MM.1S (cell line): ENCODE results near the gene PPP1R7.

Source experiments
- DNase-seq: peaks from one replicate; pipeline ENCODE4 v3.0.0-alpha.2; 2015
- H2AFZ ChIP-seq: fragments of 300-600 bp; sonication (generic); 2 replicates; pipeline ENCODE4 v1.6.0; 2016; ENCODE audit warnings: antibody characterized with exemption, low read length
- H3F3A ChIP-seq: fragments of 300-600 bp; sonication (generic); 2 replicates; pipeline ENCODE4 v1.6.1; 2016; ENCODE audit warnings: mild to moderate bottlenecking, antibody characterized with exemption, low read length, moderate library complexity, mixed read lengths; ENCODE audit not compliant: insufficient read depth
- H3K27ac ChIP-seq: fragments of 300-600 bp; sonication (generic); 2 replicates; pipeline ENCODE4 v1.5.1; 2016; ENCODE audit warnings: mild to moderate bottlenecking, low read length
- H3K27me3 ChIP-seq: fragments of 300-600 bp; sonication (generic); replicated peaks from 2 replicates; pipeline ENCODE4 v1.6.0; 2016; ENCODE audit warnings: low read length; ENCODE audit not compliant: insufficient read depth
- H3K36me3 ChIP-seq: fragments of 300-600 bp; sonication (generic); replicated peaks from 2 replicates; pipeline ENCODE4 v1.6.1; 2016; ENCODE audit warnings: mild to moderate bottlenecking, low read length, mixed read lengths; ENCODE audit not compliant: insufficient read depth
- H3K4me1 ChIP-seq: fragments of 300-600 bp; sonication (generic); 2 replicates; pipeline ENCODE4 v1.6.1; 2016; ENCODE audit warnings: low read length, mixed read lengths
- H3K4me2 ChIP-seq: fragments of 300-600 bp; sonication (generic); 2 replicates; pipeline ENCODE4 v1.6.0; 2016; ENCODE audit warnings: low read depth, low read length
- H3K4me3 ChIP-seq: fragments of 300-600 bp; sonication (generic); 2 replicates; pipeline ENCODE4 v1.5.1; 2016; ENCODE audit warnings: low read length, mixed read lengths
- H3K79me2 ChIP-seq: fragments of 300-600 bp; sonication (generic); 2 replicates; pipeline ENCODE4 v1.6.1; 2016; ENCODE audit warnings: mixed run types, low read length, mixed read lengths
- H3K9ac ChIP-seq: fragments of 300-600 bp; sonication (generic); 2 replicates; pipeline ENCODE4 v1.6.1; 2016; ENCODE audit warnings: low read length, mixed read lengths
- H3K9me2 ChIP-seq: fragments of 300-600 bp; sonication (generic); replicated peaks from 2 replicates; pipeline ENCODE4 v1.6.1; 2016; ENCODE audit warnings: mild to moderate bottlenecking, low read length, mixed read lengths; ENCODE audit not compliant: insufficient read depth
- H3K9me3 ChIP-seq: fragments of 300-600 bp; sonication (generic); replicated peaks from 2 replicates; pipeline ENCODE4 v1.6.1; 2016; ENCODE audit warnings: mild to moderate bottlenecking, low read length, mixed read lengths; ENCODE audit not compliant: insufficient read depth
- H4K20me1 ChIP-seq: fragments of 300-600 bp; sonication (generic); 2 replicates; pipeline ENCODE4 v1.6.1; 2016; ENCODE audit warnings: mild to moderate bottlenecking, low read length, moderate library complexity, mixed read lengths; ENCODE audit not compliant: insufficient read depth
- CTCF ChIP-seq: fragments of 300-600 bp; sonication (generic); IDR thresholded peaks from 2 replicates; pipeline ENCODE4 v1.5.1; 2016; ENCODE audit warnings: antibody characterized with exemption, low read length, mixed read lengths
- EZH2 ChIP-seq: fragments of 300-600 bp; sonication (generic); optimal IDR thresholded peaks from 2 replicates; pipeline ENCODE3; 2017; ENCODE audit warnings: low read depth, mild to moderate bottlenecking, antibody characterized with exemption, low read length, mixed read lengths
- EZH2phosphoT487 ChIP-seq: fragments of 300-600 bp; sonication (generic); IDR thresholded peaks from 2 replicates; pipeline ENCODE4 v1.6.1; 2018; ENCODE audit warnings: antibody characterized with exemption, low read length

The PPP1R7 gene

GRCh38 chr2:241142593-241142992 is 7.7 kb upstream of the PPP1R7 start:
- Histone ChIP-seq H3K4me1 (no peaks in the 10 kb centered on the region), H3F3A (no peaks in the 10 kb centered on the region), H2AFZ (no peak overlapping the region), H3K9me3 (no peaks in the 10 kb centered on the region), H3K4me3 (no peak overlapping the region), H3K27ac (no peak overlapping the region), H3K9ac (no peak overlapping the region), H3K36me3 (no peaks in the 10 kb centered on the region), H4K20me1 (no peaks in the 10 kb centered on the region), H3K79me2 (peaks cover under 1% of the 10 kb centered on the region; the same call in 1 of the 2 replicates), H3K4me2 (no peak overlapping the region), H3K27me3 (no peaks in the 10 kb centered on the region), H3K9me2 (no peaks in the 10 kb centered on the region)
- DNase-seq = no peak
- TF ChIP-seq EZH2phosphoT487 (no peak), EZH2 (no peak), CTCF (no peak)

- Histone ChIP-seq H3K4me1 (peaks cover 11% of the 10 kb centered on the region), H3K9me3 (no peaks in the 10 kb centered on the region), H3K4me2 (no peak overlapping the region), H4K20me1 (no peaks in the 10 kb centered on the region), H3K36me3 (no peaks in the 10 kb centered on the region), H3F3A (0 out of 2 replicates have a peak, but pooled peaks cover 4% of the 10 kb centered on the region), H3K9me2 (no peaks in the 10 kb centered on the region), H3K27ac (no peak overlapping the region), H3K27me3 (no peaks in the 10 kb centered on the region), H3K79me2 (peaks cover 17% of the 10 kb centered on the region), H3K4me3 (no peak overlapping the region), H3K9ac (no peak overlapping the region), H2AFZ (no peak overlapping the region)
- no peak for TF ChIP-seq EZH2
- no peak for TF ChIP-seq EZH2phosphoT487
- no peak for TF ChIP-seq CTCF
- DNase-seq = no peak
These were observed 4.0 kb upstream of the PPP1R7 start for GRCh38 chr2:241146286-241146685.

- Histone ChIP-seq H3K79me2 (peaks cover 27% of the 10 kb centered on the region), H3K9me3 (no peaks in the 10 kb centered on the region), H3F3A (0 out of 2 replicates have a peak, but pooled peaks cover 4% of the 10 kb centered on the region), H3K9me2 (no peaks in the 10 kb centered on the region), H3K36me3 (no peaks in the 10 kb centered on the region), H3K4me3 (no peak overlapping the region), H2AFZ (no peak overlapping the region), H3K9ac (no peak overlapping the region), H3K27me3 (no peaks in the 10 kb centered on the region), H4K20me1 (no peaks in the 10 kb centered on the region), H3K4me2 (no peak overlapping the region), H3K4me1 (peaks cover 14% of the 10 kb centered on the region), H3K27ac (no peak overlapping the region)
- TF ChIP-seq EZH2phosphoT487 (no peak), CTCF (no peak), EZH2 (no peak)
- no peak for DNase-seq
These were observed 2.9 kb upstream of the PPP1R7 start for GRCh38 chr2:241147336-241147735.
